MM.1S (cell line): ENCODE measurements around the gene PARP4.
"Not testable (repeated sequence)": the region's sequence is repeated elsewhere in the genome, so short reads cannot be mapped to it uniquely, and the experiment has no call there.

Experiments used
- DNase-seq: peaks from one replicate; pipeline ENCODE4 v3.0.0-alpha.2; 2015
- H2AFZ ChIP-seq: fragments of 300-600 bp; sonication (generic); 2 replicates; pipeline ENCODE4 v1.6.0; 2016; ENCODE audit warnings: antibody characterized with exemption, low read length
- H3F3A ChIP-seq: fragments of 300-600 bp; sonication (generic); 2 replicates; pipeline ENCODE4 v1.6.1; 2016; ENCODE audit warnings: mild to moderate bottlenecking, antibody characterized with exemption, low read length, moderate library complexity, mixed read lengths; ENCODE audit not compliant: insufficient read depth
- H3K27ac ChIP-seq: fragments of 300-600 bp; sonication (generic); 2 replicates; pipeline ENCODE4 v1.5.1; 2016; ENCODE audit warnings: mild to moderate bottlenecking, low read length
- H3K27me3 ChIP-seq: fragments of 300-600 bp; sonication (generic); replicated peaks from 2 replicates; pipeline ENCODE4 v1.6.0; 2016; ENCODE audit warnings: low read length; ENCODE audit not compliant: insufficient read depth
- H3K36me3 ChIP-seq: fragments of 300-600 bp; sonication (generic); replicated peaks from 2 replicates; pipeline ENCODE4 v1.6.1; 2016; ENCODE audit warnings: mild to moderate bottlenecking, low read length, mixed read lengths; ENCODE audit not compliant: insufficient read depth
- H3K4me1 ChIP-seq: fragments of 300-600 bp; sonication (generic); 2 replicates; pipeline ENCODE4 v1.6.1; 2016; ENCODE audit warnings: low read length, mixed read lengths
- H3K4me2 ChIP-seq: fragments of 300-600 bp; sonication (generic); 2 replicates; pipeline ENCODE4 v1.6.0; 2016; ENCODE audit warnings: low read depth, low read length
- H3K4me3 ChIP-seq: fragments of 300-600 bp; sonication (generic); 2 replicates; pipeline ENCODE4 v1.5.1; 2016; ENCODE audit warnings: low read length, mixed read lengths
- H3K79me2 ChIP-seq: fragments of 300-600 bp; sonication (generic); 2 replicates; pipeline ENCODE4 v1.6.1; 2016; ENCODE audit warnings: mixed run types, low read length, mixed read lengths
- H3K9ac ChIP-seq: fragments of 300-600 bp; sonication (generic); 2 replicates; pipeline ENCODE4 v1.6.1; 2016; ENCODE audit warnings: low read length, mixed read lengths
- H3K9me2 ChIP-seq: fragments of 300-600 bp; sonication (generic); replicated peaks from 2 replicates; pipeline ENCODE4 v1.6.1; 2016; ENCODE audit warnings: mild to moderate bottlenecking, low read length, mixed read lengths; ENCODE audit not compliant: insufficient read depth
- H3K9me3 ChIP-seq: fragments of 300-600 bp; sonication (generic); replicated peaks from 2 replicates; pipeline ENCODE4 v1.6.1; 2016; ENCODE audit warnings: mild to moderate bottlenecking, low read length, mixed read lengths; ENCODE audit not compliant: insufficient read depth
- H4K20me1 ChIP-seq: fragments of 300-600 bp; sonication (generic); 2 replicates; pipeline ENCODE4 v1.6.1; 2016; ENCODE audit warnings: mild to moderate bottlenecking, low read length, moderate library complexity, mixed read lengths; ENCODE audit not compliant: insufficient read depth
- CTCF ChIP-seq: fragments of 300-600 bp; sonication (generic); IDR thresholded peaks from 2 replicates; pipeline ENCODE4 v1.5.1; 2016; ENCODE audit warnings: antibody characterized with exemption, low read length, mixed read lengths
- EZH2 ChIP-seq: fragments of 300-600 bp; sonication (generic); optimal IDR thresholded peaks from 2 replicates; pipeline ENCODE3; 2017; ENCODE audit warnings: low read depth, mild to moderate bottlenecking, antibody characterized with exemption, low read length, mixed read lengths
- EZH2phosphoT487 ChIP-seq: fragments of 300-600 bp; sonication (generic); IDR thresholded peaks from 2 replicates; pipeline ENCODE4 v1.6.1; 2018; ENCODE audit warnings: antibody characterized with exemption, low read length

Gene PARP4

GRCh38 chr13:24491845-24492244 is 20.7 kb downstream of the PARP4 start:
- Histone ChIP-seq H3K9ac (no peak overlapping the region), H3F3A (no peaks in the 10 kb centered on the region), H4K20me1 (no peaks in the 10 kb centered on the region), H2AFZ (no peak overlapping the region), H3K9me3 (no peaks in the 10 kb centered on the region), H3K9me2 (no peaks in the 10 kb centered on the region), H3K79me2 (no peaks in the 10 kb centered on the region), H3K4me2 (no peak overlapping the region), H3K4me1 (no peaks in the 10 kb centered on the region), H3K27me3 (no peaks in the 10 kb centered on the region), H3K4me3 (no peak overlapping the region), H3K27ac (no peak overlapping the region), H3K36me3 (no peaks in the 10 kb centered on the region)
- no peak for TF ChIP-seq CTCF
- no peak for TF ChIP-seq EZH2phosphoT487
- TF ChIP-seq EZH2: no peak
- DNase-seq: no peak

DNA sequence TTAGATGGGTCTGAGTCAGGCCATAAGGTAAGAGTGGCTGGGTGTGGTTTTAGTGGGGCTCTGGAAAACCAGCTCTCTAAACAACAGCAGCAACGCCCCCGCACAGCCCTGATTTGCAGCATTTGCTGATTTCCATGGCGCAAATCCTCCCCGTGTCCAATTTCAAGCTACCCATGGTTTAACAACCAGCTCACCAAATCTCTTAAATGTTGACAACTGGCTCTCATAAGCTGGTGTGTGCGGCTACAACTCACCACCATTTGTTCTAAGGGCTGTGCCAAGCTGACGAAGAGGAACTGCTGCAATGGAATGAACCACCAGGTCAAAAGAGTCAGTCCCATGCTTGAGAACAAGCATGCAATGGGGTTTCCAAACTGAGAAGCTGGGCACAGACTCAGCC is 22.9 kb downstream of the PARP4 start:
- Histone ChIP-seq H3K79me2 (no peaks in the 10 kb centered on the region), H3K9me3 (no peaks in the 10 kb centered on the region), H3K4me1 (no peaks in the 10 kb centered on the region), H4K20me1 (no peaks in the 10 kb centered on the region), H3K4me2 (no peak overlapping the region), H2AFZ (no peak overlapping the region), H3F3A (no peaks in the 10 kb centered on the region), H3K9ac (no peak overlapping the region), H3K27me3 (no peaks in the 10 kb centered on the region), H3K4me3 (no peak overlapping the region), H3K36me3 (no peaks in the 10 kb centered on the region), H3K9me2 (no peaks in the 10 kb centered on the region), H3K27ac (no peak overlapping the region)
- TF ChIP-seq EZH2: no peak
- no peak for TF ChIP-seq CTCF
- no peak for TF ChIP-seq EZH2phosphoT487
- no peak for DNase-seq

DNA sequence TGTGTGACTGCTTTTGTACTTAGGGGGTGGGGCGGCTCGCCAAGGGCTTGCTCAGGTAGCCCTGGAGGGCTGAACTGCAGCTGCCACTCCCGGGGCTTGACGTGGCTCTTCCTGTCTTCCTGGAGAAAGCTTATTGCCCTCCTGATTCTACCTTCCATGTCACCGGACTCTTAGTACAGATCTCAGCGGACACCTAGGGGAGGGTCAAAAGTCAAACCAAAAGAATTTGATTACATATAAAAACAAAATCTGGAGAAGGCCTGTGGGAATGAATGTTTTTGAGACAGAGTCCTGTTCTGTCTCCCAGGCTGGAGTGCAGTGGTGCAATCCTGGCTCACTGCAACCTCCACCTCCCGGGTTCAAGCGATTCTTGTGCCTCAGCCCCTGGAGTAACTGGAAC is 24.5 kb downstream of the PARP4 start:
- not testable (repeated sequence) for DNase-seq, H3K27me3 ChIP-seq, H4K20me1 ChIP-seq, H3K79me2 ChIP-seq, H3K9me3 ChIP-seq, H3K27ac ChIP-seq, H3K36me3 ChIP-seq, H3K4me3 ChIP-seq, H3K9ac ChIP-seq, H3K4me2 ChIP-seq, H2AFZ ChIP-seq, H3K4me1 ChIP-seq, H3F3A ChIP-seq, H3K9me2 ChIP-seq

- not testable (repeated sequence) for H2AFZ ChIP-seq, H4K20me1 ChIP-seq, H3K9me2 ChIP-seq, H3K4me1 ChIP-seq, H3K9me3 ChIP-seq, H3K4me3 ChIP-seq, H3K79me2 ChIP-seq, H3K27ac ChIP-seq, DNase-seq, H3K4me2 ChIP-seq, H3K9ac ChIP-seq, H3K27me3 ChIP-seq, H3K36me3 ChIP-seq, H3F3A ChIP-seq
Measured at GRCh38 chr13:24486017-24486657, 26.4 kb downstream of the PARP4 start.
